Measurements from ENCODE around the gene NPDC1. TPM values are rescaled to one million over a fixed set of nuclear protein-coding genes. Genes with fewer than 3 reads are reported as not detected.

NPDC1 gene
- total and polyA plus RNA-seq, 2 of the 8 experiments (the other 6 are each of a cell fraction or from before 2014, with no cell fraction given) = 26.2 to 44.1 TPM

DNA sequence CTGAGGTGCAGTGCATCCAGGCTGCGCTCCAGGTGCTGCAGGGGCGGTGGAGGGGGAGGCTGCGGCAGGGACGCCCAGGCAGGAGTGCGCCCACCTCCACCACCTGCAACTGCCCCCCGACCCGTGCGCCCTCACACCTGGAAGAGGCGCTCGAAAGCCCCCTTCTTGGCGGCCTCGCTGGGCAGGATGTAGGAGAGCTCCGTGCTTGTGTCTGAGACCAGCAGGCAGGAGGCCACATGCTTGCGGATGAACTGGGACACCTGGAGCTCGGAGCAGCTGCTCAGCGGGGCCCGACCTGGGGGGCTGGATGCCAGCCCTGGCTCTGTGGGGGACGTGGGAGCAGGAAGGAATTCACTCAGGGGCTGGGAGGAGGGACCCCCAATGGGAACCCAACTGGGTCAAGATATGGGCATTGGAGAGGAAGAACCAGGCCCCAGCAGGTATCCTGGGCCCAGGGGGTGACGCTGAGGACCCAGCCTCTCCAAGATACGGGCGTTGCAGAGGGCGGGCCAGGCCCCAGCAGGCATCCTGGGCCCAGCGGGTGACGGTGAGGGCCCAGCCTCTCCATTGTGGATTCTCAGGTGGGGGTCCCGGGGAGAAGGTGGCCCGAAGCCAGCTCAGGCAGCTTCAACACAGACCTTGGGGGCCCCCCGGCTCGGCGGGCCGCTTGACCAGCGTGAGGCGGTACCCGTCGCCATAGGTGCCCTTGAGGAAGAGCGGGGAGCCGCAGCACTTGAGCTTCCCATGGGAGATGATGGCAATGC is 31.0 kb downstream of the NPDC1 start (continued):
- TF ChIP-seq, protein P1, sequence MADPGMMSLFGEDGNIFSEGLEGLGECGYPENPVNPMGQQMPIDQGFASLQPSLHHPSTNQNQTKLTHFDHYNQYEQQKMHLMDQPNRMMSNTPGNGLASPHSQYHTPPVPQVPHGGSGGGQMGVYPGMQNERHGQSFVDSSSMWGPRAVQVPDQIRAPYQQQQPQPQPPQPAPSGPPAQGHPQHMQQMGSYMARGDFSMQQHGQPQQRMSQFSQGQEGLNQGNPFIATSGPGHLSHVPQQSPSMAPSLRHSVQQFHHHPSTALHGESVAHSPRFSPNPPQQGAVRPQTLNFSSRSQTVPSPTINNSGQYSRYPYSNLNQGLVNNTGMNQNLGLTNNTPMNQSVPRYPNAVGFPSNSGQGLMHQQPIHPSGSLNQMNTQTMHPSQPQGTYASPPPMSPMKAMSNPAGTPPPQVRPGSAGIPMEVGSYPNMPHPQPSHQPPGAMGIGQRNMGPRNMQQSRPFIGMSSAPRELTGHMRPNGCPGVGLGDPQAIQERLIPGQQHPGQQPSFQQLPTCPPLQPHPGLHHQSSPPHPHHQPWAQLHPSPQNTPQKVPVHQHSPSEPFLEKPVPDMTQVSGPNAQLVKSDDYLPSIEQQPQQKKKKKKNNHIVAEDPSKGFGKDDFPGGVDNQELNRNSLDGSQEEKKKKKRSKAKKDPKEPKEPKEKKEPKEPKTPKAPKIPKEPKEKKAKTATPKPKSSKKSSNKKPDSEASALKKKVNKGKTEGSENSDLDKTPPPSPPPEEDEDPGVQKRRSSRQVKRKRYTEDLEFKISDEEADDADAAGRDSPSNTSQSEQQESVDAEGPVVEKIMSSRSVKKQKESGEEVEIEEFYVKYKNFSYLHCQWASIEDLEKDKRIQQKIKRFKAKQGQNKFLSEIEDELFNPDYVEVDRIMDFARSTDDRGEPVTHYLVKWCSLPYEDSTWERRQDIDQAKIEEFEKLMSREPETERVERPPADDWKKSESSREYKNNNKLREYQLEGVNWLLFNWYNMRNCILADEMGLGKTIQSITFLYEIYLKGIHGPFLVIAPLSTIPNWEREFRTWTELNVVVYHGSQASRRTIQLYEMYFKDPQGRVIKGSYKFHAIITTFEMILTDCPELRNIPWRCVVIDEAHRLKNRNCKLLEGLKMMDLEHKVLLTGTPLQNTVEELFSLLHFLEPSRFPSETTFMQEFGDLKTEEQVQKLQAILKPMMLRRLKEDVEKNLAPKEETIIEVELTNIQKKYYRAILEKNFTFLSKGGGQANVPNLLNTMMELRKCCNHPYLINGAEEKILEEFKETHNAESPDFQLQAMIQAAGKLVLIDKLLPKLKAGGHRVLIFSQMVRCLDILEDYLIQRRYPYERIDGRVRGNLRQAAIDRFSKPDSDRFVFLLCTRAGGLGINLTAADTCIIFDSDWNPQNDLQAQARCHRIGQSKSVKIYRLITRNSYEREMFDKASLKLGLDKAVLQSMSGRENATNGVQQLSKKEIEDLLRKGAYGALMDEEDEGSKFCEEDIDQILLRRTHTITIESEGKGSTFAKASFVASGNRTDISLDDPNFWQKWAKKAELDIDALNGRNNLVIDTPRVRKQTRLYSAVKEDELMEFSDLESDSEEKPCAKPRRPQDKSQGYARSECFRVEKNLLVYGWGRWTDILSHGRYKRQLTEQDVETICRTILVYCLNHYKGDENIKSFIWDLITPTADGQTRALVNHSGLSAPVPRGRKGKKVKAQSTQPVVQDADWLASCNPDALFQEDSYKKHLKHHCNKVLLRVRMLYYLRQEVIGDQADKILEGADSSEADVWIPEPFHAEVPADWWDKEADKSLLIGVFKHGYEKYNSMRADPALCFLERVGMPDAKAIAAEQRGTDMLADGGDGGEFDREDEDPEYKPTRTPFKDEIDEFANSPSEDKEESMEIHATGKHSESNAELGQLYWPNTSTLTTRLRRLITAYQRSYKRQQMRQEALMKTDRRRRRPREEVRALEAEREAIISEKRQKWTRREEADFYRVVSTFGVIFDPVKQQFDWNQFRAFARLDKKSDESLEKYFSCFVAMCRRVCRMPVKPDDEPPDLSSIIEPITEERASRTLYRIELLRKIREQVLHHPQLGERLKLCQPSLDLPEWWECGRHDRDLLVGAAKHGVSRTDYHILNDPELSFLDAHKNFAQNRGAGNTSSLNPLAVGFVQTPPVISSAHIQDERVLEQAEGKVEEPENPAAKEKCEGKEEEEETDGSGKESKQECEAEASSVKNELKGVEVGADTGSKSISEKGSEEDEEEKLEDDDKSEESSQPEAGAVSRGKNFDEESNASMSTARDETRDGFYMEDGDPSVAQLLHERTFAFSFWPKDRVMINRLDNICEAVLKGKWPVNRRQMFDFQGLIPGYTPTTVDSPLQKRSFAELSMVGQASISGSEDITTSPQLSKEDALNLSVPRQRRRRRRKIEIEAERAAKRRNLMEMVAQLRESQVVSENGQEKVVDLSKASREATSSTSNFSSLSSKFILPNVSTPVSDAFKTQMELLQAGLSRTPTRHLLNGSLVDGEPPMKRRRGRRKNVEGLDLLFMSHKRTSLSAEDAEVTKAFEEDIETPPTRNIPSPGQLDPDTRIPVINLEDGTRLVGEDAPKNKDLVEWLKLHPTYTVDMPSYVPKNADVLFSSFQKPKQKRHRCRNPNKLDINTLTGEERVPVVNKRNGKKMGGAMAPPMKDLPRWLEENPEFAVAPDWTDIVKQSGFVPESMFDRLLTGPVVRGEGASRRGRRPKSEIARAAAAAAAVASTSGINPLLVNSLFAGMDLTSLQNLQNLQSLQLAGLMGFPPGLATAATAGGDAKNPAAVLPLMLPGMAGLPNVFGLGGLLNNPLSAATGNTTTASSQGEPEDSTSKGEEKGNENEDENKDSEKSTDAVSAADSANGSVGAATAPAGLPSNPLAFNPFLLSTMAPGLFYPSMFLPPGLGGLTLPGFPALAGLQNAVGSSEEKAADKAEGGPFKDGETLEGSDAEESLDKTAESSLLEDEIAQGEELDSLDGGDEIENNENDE (IDR thresholded peaks at IDR 0.05; ENCODE audit: insufficient replicate concordance, low read length) = no peak
- TF ChIP-seq MAFK (IDR thresholded peaks at IDR 0.05; ENCODE audit: low read depth, low read length) (no peak), CBX5 (IDR thresholded peaks at IDR 0.05; ENCODE audit: low read depth, low read length) (no peak), TAF7 (optimal IDR thresholded peaks at IDR 0.05; ENCODE audit: borderline replicate concordance, low read depth, low read length) (no peak), TEAD4 (IDR thresholded peaks at IDR 0.05; ENCODE audit: low read depth, low read length) (no peak), POLR2A (IDR thresholded peaks at IDR 0.05; ENCODE audit: control extremely low read depth in 1 of 2, low read depth in 2 of 2, low read length in 2 of 2) (no peak), EP300 (IDR thresholded peaks at IDR 0.05; ENCODE audit: borderline replicate concordance in 1 of 2, low read depth in 2 of 2, low read length in 2 of 2) (no peak), CTBP2 (IDR thresholded peaks at IDR 0.05; ENCODE audit: borderline replicate concordance, insufficient read depth, insufficient read length, low read length) (no peak), KDM5A (IDR thresholded peaks at IDR 0.05; ENCODE audit: low read length) (no peak)
